Caco-2 (cell line): ENCODE results near the gene HOXD12. TPM values are rescaled to one million over a fixed set of nuclear protein-coding genes. Genes with fewer than 3 reads are reported as not detected.

Source experiments
- BruUV-seq: library from RNA; stranded (reverse); fragments of 400-500 nt; replicated peaks from 2 replicates; lab custom pipeline; 2021; lab: Mats Ljungman, UMichigan
- CTCF ChIA-PET: fragments of 300-600 bp; sonication (Branson Sonifier 250); formaldehyde crosslinking; loops from one replicate; lab custom pipeline; 2022; ENCODE audit warnings: antibody characterized with exemption; lab: Charles Lee
- POLR2A ChIA-PET: fragments of 300-600 bp; sonication (Branson Sonifier 250); formaldehyde crosslinking; loops from one replicate; lab custom pipeline; 2022; ENCODE audit warnings: antibody characterized with exemption; lab: Charles Lee
- DNase-seq, 2 experiments: peaks; one replicate each; pipeline versions ENCODE4 v3.0.0 to v3.0.0-alpha.2; 2020 to 2022
- H3K27me3 ChIP-seq: replicated peaks from 2 replicates; pipeline ENCODE4 v1.6.0; 2011; ENCODE audit warnings: low read length; ENCODE audit not compliant: control insufficient read depth, insufficient read depth
- H3K36me3 ChIP-seq: 2 replicates; pipeline ENCODE4 v1.5.1; 2011; ENCODE audit warnings: low read length; ENCODE audit not compliant: control insufficient read depth, insufficient read depth
- H3K4me1 ChIP-seq: fragments of 250-450 bp; sonication (Bioruptor Pico); 2 replicates; pipeline ENCODE4 v1.5.1; 2020; ENCODE audit warnings: mild to moderate bottlenecking
- H3K4me3 ChIP-seq: 2 replicates; pipeline ENCODE4 v1.5.1; 2011; ENCODE audit warnings: low read depth, mild to moderate bottlenecking, control low read depth, low read length
- H3K9me3 ChIP-seq: fragments of 250-450 bp; sonication (Bioruptor Pico); 2 replicates; pipeline ENCODE4 v1.5.1; 2020; ENCODE audit warnings: mild to moderate bottlenecking, moderate library complexity
- H3K27ac Mint-ChIP-seq: one replicate; pipeline ENCODE4 v1.8.0; 2022; ENCODE audit warnings: mixed read lengths; ENCODE audit not compliant: unreplicated experiment
- H3K27me3 Mint-ChIP-seq: one replicate; pipeline ENCODE4 v1.8.0; 2022; ENCODE audit warnings: mixed read lengths; ENCODE audit not compliant: insufficient read depth, unreplicated experiment
- H3K36me3 Mint-ChIP-seq: one replicate; pipeline ENCODE4 v1.8.0; 2022; ENCODE audit warnings: mild to moderate bottlenecking, mixed read lengths; ENCODE audit not compliant: insufficient read depth, unreplicated experiment
- H3K4me1 Mint-ChIP-seq: one replicate; pipeline ENCODE4 v1.8.0; 2022; ENCODE audit warnings: low read depth, mixed read lengths; ENCODE audit not compliant: unreplicated experiment
- H3K4me3 Mint-ChIP-seq: one replicate; pipeline ENCODE4 v1.8.0; 2022; ENCODE audit warnings: mild to moderate bottlenecking, moderate library complexity, mixed read lengths; ENCODE audit not compliant: unreplicated experiment
- H3K9me3 Mint-ChIP-seq: one replicate; pipeline ENCODE4 v1.8.0; 2022; ENCODE audit warnings: mixed read lengths; ENCODE audit not compliant: unreplicated experiment
- CTCF ChIP-seq, 2 experiments: fragments of 200-600 bp in 1 of 2; IDR thresholded peaks; 1 replicate in 1 of 2; 2 replicates in 1 of 2; pipeline versions ENCODE4 v1.5.1 to v1.8.0; 2011 to 2022; ENCODE audit warnings: antibody characterized with exemption in 1 of 2, control low read depth in 1 of 2, inconsistent platforms in 1 of 2, low read depth in 1 of 2, low read length in 1 of 2, mild to moderate bottlenecking in 1 of 2, moderate library complexity in 1 of 2; ENCODE audit not compliant: insufficient read depth in 1 of 2, severe bottlenecking in 1 of 2, unreplicated experiment in 1 of 2
- intact Hi-C: fragments of 100-400 bp; cut with micrococcal nuclease; formaldehyde crosslinking; loops from one replicate; pipeline ENCODE4 v1.10.0; 2022; ENCODE audit not compliant: unreplicated experiment
- total RNA-seq: library from RNA; stranded (reverse); gene quantifications from 2 replicates; pipeline ENCODE4 v1.2.3, GENCODE V29; 2022

Gene HOXD12
- total RNA-seq, 1 experiment from 2014 or later: not detected

- H3K27me3 Mint-ChIP-seq: peaks cover 64% of the 10 kb centered on the region
- intact Hi-C loops: no loop called here
- no peak overlapping the region for H3K4me3 Mint-ChIP-seq
- peaks cover 8% of the 10 kb centered on the region for H3K27me3 ChIP-seq
- no peak overlapping the region for H3K27ac Mint-ChIP-seq
- no peak for TF ChIP-seq CTCF (IDR thresholded peaks at IDR 0.05; ENCODE audit: insufficient read depth in 1 of 2, low read depth in 1 of 2, low read length in 1 of 2, severe bottlenecking in 1 of 2, unreplicated experiment in 1 of 2)
- CTCF ChIA-PET: no interaction called here
- no peak for DNase-seq
- no peaks in the 10 kb centered on the region for H3K9me3 Mint-ChIP-seq
- H3K36me3 Mint-ChIP-seq: no peaks in the 10 kb centered on the region
- peaks cover 3% of the 10 kb centered on the region; the same call in 1 of the 2 replicates for H3K4me1 ChIP-seq
- POLR2A ChIA-PET: no interaction called here
- no peak overlapping the region for H3K4me3 ChIP-seq
- no peaks in the 10 kb centered on the region for H3K4me1 Mint-ChIP-seq
- H3K9me3 ChIP-seq: no peaks in the 10 kb centered on the region
- no peaks in the 10 kb centered on the region for H3K36me3 ChIP-seq
- no TSS peak for BruUV-seq
Measured at GRCh38 chr2:176117823-176118371, 18.3 kb downstream of the HOXD12 start.

GRCh38 chr2:176118601-176119339, 19.2 kb downstream of the HOXD12 start:
- DNase-seq: no peak
- H3K27me3 ChIP-seq: peaks cover 11% of the 10 kb centered on the region
- H3K4me1 Mint-ChIP-seq: no peaks in the 10 kb centered on the region
- H3K36me3 Mint-ChIP-seq: no peaks in the 10 kb centered on the region
- ChIA-PET CTCF (no interaction called here), POLR2A (no interaction called here)
- intact Hi-C loops: no loop called here
- BruUV-seq: no TSS peak
- H3K27ac Mint-ChIP-seq: no peak overlapping the region
- no peaks in the 10 kb centered on the region for H3K9me3 ChIP-seq
- H3K9me3 Mint-ChIP-seq: no peaks in the 10 kb centered on the region
- no peak overlapping the region for H3K4me3 ChIP-seq
- TF ChIP-seq CTCF (IDR thresholded peaks at IDR 0.05; ENCODE audit: insufficient read depth in 1 of 2, low read depth in 1 of 2, low read length in 1 of 2, severe bottlenecking in 1 of 2, unreplicated experiment in 1 of 2): peak in 1 of 2 experiments; percentile 46
- peaks cover 62% of the 10 kb centered on the region for H3K27me3 Mint-ChIP-seq
- H3K4me1 ChIP-seq: peaks cover 9% of the 10 kb centered on the region; the same call in 1 of the 2 replicates
- H3K4me3 Mint-ChIP-seq: no peak overlapping the region
- no peaks in the 10 kb centered on the region for H3K36me3 ChIP-seq

GRCh38 chr2:176120364-176121189, 21.0 kb downstream of the HOXD12 start:
- H3K9me3 ChIP-seq: no peaks in the 10 kb centered on the region
- H3K4me1 ChIP-seq: peaks cover 9% of the 10 kb centered on the region; the same call in 1 of the 2 replicates
- no peaks in the 10 kb centered on the region for H3K36me3 ChIP-seq
- no peaks in the 10 kb centered on the region for H3K9me3 Mint-ChIP-seq
- POLR2A ChIA-PET: no interaction called here
- no peak for DNase-seq
- CTCF ChIA-PET: interaction anchor here (0.6 to 2.2 kb wide), 3 partner anchors 9 to 534 kb away, joined by 3 to 7 read pairs (median 5); no protein-coding TSS in a partner anchor
- H3K27me3 ChIP-seq: peaks cover 11% of the 10 kb centered on the region
- TF ChIP-seq CTCF (IDR thresholded peaks at IDR 0.05; ENCODE audit: insufficient read depth in 1 of 2, low read depth in 1 of 2, low read length in 1 of 2, severe bottlenecking in 1 of 2, unreplicated experiment in 1 of 2): no peak
- H3K27me3 Mint-ChIP-seq: peaks cover 67% of the 10 kb centered on the region
- no peak overlapping the region for H3K4me3 ChIP-seq
- no peaks in the 10 kb centered on the region for H3K4me1 Mint-ChIP-seq
- BruUV-seq: no TSS peak
- no peak overlapping the region for H3K27ac Mint-ChIP-seq
- intact Hi-C loops: loop anchor here (10.0 kb wide), 2 partner anchors 264 to 694 kb away; no protein-coding TSS in a partner anchor
- no peak overlapping the region for H3K4me3 Mint-ChIP-seq
- H3K36me3 Mint-ChIP-seq: no peaks in the 10 kb centered on the region
